GM21786 (cell line): ENCODE data around the gene C1QTNF6.

ENCODE experiments used
- ATAC-seq: cut with Tn5 transposase; IDR thresholded peaks from one replicate; pipeline ENCODE4 v1.9.1; 2021; ENCODE audit not compliant: unreplicated experiment

C1QTNF6 gene

DNA sequence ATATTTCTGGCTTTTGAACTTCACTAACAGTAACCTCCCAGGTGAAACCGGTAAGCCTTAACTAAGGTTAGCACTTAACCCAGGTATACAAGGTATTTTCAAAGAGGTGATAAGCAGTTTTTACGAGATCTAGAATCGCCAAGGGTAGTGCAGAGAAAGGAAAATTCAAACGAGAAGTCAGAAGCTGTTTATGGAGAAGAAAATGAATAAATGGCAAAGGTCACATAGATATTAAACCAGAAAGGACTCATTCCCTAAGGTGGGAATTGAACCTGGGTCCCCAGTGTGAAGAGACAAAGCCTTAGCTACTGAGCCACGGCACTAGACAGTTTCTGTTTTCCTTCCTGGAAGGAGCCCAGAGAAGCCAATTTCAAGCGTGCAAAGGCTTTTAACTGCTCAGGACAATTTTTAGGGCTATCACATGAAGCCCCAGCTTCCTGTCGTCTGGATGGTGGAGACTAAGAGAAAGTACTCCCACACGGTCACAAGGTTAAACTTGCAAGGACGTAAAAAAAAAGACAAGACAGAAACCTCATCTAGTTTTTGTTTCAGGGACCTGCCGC lies 5.7 kb upstream of the C1QTNF6 start:
- no peak for ATAC-seq

- no peak for ATAC-seq
Measured at GRCh38 chr22:37192741-37193140, 4.7 kb upstream of the C1QTNF6 start.

- ATAC-seq = no peak
Measured at GRCh38 chr22:37192204-37192603, 4.2 kb upstream of the C1QTNF6 start.

- ATAC-seq = no peak
Measured at GRCh38 chr22:37190262-37190780, 2.3 kb upstream of the C1QTNF6 start.

DNA sequence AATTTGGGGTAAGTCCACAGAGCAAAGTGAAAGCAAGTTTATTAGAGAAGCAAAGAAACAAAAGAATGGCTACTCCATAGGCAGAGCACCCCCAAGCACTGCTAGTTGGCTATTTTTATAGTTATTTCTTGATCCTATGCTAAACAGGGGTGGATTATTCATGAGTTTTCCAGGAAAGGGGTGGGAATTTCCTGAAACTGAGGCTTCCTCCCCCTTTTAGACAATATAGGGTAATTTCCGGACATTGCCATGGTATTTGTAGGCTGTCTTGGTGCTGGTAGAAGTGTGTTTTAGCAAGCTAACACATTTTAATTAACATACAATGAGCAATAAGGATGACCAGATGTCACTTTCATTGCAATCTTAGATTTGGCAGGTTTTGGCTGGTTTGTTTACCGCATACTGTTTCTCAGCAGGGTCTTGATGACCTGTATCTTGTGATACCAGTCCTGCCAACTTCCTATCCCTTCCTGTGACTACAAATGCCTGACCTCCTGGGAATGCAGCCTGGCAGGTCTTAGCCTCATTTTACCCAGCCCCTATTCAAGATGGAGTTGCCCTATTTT lies 937 bp upstream of the C1QTNF6 start:
- no peak for ATAC-seq

GRCh38 chr22:37187552-37187890 lies 526 bp downstream of the C1QTNF6 start:
- no peak for ATAC-seq

- no peak for ATAC-seq
Measured at GRCh38 chr22:37186997-37187522, 987 bp downstream of the C1QTNF6 start.

DNA sequence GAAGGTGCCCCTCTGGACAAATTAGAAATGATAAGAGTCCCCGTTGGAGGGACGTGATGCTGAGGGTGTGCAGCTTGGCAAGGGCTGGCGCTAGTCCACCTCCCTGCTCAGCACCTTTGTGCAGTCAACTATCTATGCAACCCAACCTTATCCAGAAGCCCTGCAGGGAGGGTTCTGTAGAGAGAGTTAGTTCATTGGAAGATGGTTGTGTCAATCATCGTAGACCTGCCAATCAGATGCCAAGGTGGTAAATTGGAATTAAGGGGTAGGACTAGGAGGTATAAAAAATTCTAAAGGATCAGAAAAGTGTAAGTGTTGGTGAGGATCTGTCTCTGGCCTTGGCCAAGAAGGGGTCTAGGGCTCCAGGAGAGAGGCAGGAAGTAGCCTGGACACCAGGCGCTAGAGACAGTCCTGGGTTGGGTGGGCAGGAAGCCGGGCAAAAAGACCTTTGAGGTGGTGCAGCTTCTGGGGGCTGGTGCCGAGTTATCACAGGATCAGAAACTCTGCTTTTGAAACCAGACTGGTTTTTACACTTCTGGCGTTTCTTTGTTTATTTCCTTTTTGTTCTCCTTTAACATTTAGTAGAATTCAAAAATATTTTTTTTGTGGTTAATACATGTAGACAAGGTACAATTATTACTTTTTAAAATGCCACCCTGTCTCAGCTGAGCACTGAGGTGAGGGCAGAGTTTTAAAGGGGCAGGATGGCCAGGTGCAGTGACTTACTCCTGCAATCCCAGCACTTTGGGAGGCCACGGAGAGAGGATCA lies 1.6 kb downstream of the C1QTNF6 start:
- ATAC-seq = no peak

DNA sequence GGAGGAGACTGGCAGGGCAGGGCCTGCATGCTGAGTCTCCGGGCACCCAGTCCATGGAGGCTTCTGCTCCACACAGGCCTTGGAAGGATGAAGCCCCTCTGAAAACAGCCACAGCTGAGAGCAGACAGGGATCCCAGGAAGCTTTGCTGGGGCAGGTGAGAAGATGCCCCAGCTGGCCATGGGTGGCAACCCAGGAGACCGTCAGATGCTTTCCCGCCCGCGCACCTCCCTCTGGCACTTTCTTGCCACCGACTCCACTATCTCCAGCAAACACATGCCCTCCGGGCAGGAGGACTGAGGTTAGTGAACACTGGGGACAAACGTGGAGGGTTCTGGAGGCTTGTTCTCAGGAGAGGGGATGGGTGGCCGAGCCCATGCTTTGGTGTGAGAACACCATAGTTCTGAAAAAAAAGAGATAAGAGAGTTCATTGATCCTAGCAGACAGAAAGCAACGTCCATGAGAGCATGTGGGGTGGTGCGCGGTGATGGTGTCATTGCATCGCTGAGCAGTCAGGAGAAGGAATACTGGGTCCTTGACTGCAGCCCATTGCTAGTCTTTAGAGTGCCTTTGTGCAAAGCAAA lies 2.3 kb downstream of the C1QTNF6 start:
- ATAC-seq = no peak

DNA sequence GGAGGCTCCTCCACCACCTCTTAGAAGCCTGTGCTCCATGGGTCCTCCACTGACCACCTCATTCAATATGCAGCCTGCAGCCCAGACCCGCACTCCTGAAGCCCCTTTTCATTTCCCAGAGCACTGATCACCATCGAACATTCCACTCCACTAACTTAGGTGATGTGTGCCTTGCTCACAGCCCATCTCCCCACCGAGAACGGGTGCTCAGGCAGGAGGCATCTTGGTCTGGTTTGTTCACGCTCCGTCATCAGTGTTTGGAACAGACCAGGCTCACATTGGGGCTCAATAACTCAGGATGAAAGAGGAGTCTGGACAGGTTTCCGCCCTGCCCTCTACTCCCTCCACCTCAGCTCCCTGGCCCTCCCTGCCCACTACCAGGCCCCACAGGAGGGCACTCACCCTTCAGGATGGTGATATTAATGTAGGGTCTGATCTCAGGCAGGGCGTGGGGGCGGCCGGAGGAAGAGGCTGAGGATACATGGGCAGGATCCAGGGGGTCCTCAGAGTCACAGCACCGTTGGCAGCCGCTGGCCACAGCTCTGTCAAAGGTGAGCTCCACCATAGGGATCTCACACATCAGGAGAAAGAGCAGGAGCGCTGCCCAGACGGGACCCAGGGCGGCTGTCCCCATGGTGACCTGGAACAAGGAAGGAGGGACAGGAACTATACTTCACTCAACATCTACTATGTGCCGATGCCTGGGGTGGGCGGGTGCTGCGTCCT lies 3.1 kb downstream of the C1QTNF6 start:
- ATAC-seq = no peak

- ATAC-seq = no peak
Measured at GRCh38 chr22:37184380-37184755, 3.7 kb downstream of the C1QTNF6 start.

GRCh38 chr22:37183432-37184379 lies 4.3 kb downstream of the C1QTNF6 start:
- ATAC-seq = no peak

DNA sequence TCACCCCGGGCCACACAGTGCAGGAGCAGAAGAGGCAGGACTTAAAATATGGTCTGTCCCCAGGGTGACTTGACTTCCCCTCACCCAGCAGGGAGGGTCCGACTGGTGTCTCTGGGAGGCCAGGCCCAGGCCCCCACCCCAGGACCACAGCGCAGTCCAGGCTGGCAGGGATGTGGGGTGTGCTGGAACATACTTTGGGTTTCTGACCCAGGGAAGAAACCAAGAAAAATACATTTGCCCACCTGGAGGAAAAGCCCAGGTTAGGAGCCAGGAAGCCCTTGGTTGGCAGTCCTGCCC lies 5.2 kb downstream of the C1QTNF6 start:
- ATAC-seq = no peak

- no peak for ATAC-seq
Measured at GRCh38 chr22:37182101-37182948, 5.7 kb downstream of the C1QTNF6 start.

DNA sequence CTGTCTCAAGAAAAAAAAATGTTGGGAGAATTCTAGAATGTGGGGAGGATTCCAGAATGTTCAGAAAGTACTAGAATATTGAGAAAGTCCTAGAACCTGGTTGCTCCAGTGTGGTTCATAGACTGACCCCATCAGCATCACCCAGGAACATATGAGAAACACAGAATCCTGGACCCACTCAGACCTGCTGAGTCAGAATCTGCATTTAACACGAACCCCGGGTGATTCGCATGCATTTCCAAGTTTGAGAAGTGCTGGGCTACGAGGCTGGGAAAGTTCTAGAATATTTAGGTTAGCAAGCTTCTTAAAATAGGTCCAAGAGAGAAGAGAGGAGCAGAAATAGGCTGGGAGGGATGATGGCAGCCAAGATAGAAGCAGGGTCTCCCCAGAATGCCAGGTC lies 6.4 kb downstream of the C1QTNF6 start:
- ATAC-seq = no peak

DNA sequence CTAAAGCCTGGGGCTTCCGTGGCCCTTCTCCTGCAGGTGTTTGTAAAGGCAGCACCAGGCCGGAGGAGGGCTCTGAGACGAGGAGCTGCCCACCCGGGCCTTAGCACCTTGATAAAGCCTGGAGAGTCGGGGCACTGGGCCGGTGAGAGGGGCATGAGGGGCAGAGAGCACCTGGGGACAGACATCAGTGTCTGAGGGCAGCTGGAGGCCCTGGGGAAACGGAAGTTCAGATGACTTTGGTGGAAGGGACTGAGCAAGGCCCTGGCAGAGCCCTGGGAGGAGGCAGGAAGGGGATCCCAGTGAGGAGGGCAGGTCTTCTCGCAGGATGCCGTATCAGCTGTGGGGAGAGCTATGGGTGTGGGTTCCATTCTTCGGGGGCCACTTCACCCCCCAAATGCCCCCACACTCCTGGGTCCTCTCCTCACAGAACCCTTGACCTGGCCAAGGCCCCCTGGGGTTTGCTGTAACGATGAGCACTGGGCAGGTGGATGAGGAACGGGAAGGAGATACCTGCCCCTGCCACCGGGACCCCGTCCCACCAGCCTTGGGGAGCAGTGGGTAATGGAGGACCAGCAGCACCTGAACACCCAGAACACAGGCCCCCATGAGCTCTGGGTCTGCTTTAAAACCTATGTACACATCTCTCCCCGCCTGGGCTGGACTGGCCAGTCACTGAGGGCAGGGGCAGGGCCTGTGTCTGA lies 7.4 kb downstream of the C1QTNF6 start:
- no peak for ATAC-seq

DNA sequence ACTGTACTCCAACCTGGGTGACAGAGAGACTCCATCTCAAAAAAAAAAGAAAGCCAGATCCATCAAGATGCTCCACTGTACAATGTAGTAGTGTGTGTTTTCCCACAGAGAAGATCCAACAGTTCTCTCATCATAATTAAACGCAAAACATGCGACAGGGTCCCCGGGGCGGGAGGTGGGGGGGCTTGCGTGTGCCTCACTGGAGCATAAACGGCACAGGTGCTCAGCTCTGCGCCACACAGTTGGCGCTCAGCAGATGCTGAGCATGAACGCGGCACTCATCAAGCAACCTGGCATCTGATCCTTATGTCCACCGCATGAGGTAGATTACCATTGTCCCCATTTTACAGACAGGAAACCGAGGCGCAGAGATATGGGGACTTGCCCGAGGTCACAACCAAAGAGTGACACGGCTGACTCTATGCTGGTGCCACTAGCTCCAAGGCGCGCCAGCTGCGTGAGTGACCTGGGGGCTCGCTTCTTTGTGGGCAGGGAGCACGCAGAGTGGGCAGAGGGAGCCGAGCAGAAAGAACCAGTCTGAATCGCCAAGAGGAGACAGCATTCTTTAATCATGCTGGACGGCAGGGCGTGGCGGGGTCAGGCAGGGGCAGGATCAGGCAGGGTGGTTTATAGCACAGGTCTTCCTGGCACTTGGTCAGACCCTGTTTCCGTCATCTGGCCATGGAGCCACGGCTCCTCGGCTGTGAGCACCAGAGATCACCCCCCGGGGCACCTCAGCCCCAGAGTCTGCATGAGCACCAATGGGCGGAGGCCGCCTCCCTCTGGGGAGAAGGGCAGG lies 8.2 kb downstream of the C1QTNF6 start:
- no peak for ATAC-seq

GRCh38 chr22:37179126-37179470 lies 8.9 kb downstream of the C1QTNF6 start:
- no peak for ATAC-seq
